Small intestine (tissue), 7 donors: Measurements from ENCODE around the gene HSPA12A. TPM values are rescaled to one million over a fixed set of nuclear protein-coding genes. Genes with fewer than 3 reads are reported as not detected.

Source experiments
- DNase-seq, 2 donors: peaks; one replicate each; pipeline versions ENCODE4 v3.0.0 to v3.0.0-alpha.2; 2013
- FAIRE-seq: peaks from 2 replicates; lab custom pipeline; 2012; peaks lifted over from hg19 to GRCh38; lab: Jason Lieb, UNC
- H3K27ac ChIP-seq, 3 donors: one replicate each; pipeline ENCODE4 v1.5.1; 2013; ENCODE audit warnings: low read length in 2 of 3, mild to moderate bottlenecking in 2 of 3, control low read depth in 1 of 3, inconsistent platforms in 1 of 3, low read depth in 1 of 3, moderate library complexity in 1 of 3
- H3K27me3 ChIP-seq, 3 donors: one replicate each; pipeline ENCODE4 v1.6.1; 2013; ENCODE audit warnings: low read length in 3 of 3, inconsistent platforms in 1 of 3; ENCODE audit not compliant: control insufficient read depth in 3 of 3, insufficient read depth in 3 of 3
- H3K36me3 ChIP-seq, 3 donors: one replicate each; pipeline ENCODE4 v1.6.1; 2013; ENCODE audit warnings: low read length in 3 of 3, inconsistent platforms in 1 of 3, low read depth in 1 of 3, mild to moderate bottlenecking in 1 of 3, moderate library complexity in 1 of 3; ENCODE audit not compliant: control insufficient read depth in 3 of 3, insufficient read depth in 2 of 3
- H3K4me1 ChIP-seq, 3 donors: one replicate each; pipeline ENCODE4 v1.6.1; 2013; ENCODE audit warnings: low read length in 2 of 3, inconsistent platforms in 1 of 3, low read depth in 1 of 3, mild to moderate bottlenecking in 1 of 3, moderate library complexity in 1 of 3; ENCODE audit not compliant: control insufficient read depth in 3 of 3, insufficient read depth in 2 of 3
- H3K4me3 ChIP-seq, 3 donors: one replicate each; pipeline ENCODE4 v1.5.1; 2013; ENCODE audit warnings: low read length in 3 of 3, control low read depth in 1 of 3, inconsistent platforms in 1 of 3, low read depth in 1 of 3, mild to moderate bottlenecking in 1 of 3, moderate library complexity in 1 of 3
- H3K9me3 ChIP-seq, 2 donors: one replicate each; pipeline ENCODE4 v1.6.1; 2013; ENCODE audit warnings: low read depth in 1 of 2, low read length in 1 of 2; ENCODE audit not compliant: control insufficient read depth in 2 of 2, insufficient read depth in 1 of 2
- WGBS, 3 donors: extraction: QIAGEN DNeasy Blood & Tissue Kit; methylation state at CpG; one replicate each; pipeline ENCODE4 v1.1.7; 2013; 5-methylcytosine and 5-hydroxymethylcytosine counted together
- polyA plus RNA-seq, 4 donors: library from polyadenylated mRNA; stranded (reverse) in 3 of 4; unstranded in 1 of 4; fragments of 200-250 nt in 3 of 4; fragments of 120-200 nt in 1 of 4; gene quantifications; one replicate each; pipeline versions ENCODE4 v1.2.1 to v1.2.3, GENCODE V29; 2013
- donor health status: healthy with polysubstance abuse.
- donor health status: control.
- donor health status: control.
- donor health status: Bipolar disorder and iron deficiency.
- donor health status: healthy.

HSPA12A gene
- polyA plus RNA-seq, 4 donors = 0.54 to 8.8 (median 2.2) TPM

DNA sequence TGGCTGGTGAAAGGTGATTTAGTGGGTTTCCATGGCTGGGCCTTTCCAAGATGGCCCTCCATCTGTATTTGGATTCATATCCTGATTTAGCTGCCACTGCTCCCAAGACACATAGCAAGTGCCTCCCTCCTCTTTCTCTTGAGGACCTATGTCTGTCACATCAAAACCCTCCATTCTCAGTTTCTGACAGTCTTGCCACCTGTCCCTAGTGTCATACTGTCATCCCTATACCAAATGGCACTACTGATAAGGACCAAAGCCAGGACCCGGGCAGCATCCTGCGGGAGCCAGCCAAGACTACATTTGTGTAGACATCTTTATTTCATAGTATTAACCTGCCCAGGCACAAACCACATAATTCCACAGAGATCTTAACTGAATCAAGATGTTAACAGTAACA is 86.8 kb downstream of the HSPA12A start:
- no peaks in the 10 kb centered on the region for H3K27me3 ChIP-seq
- no peaks in the 10 kb centered on the region for H3K9me3 ChIP-seq
- H3K4me3 ChIP-seq = no peak overlapping the region
- no peaks in the 10 kb centered on the region for H3K4me1 ChIP-seq
- 90 to 96% (median 96%) methylated on average over 2 of the region's 2 CpGs for WGBS, 3 donors
- no peak for FAIRE-seq
- no peak overlapping the region for H3K27ac ChIP-seq
- H3K36me3 ChIP-seq = peaks cover 0 to 4% (median 2%) of the 10 kb centered on the region in 3 donors
- no peak for DNase-seq

DNA sequence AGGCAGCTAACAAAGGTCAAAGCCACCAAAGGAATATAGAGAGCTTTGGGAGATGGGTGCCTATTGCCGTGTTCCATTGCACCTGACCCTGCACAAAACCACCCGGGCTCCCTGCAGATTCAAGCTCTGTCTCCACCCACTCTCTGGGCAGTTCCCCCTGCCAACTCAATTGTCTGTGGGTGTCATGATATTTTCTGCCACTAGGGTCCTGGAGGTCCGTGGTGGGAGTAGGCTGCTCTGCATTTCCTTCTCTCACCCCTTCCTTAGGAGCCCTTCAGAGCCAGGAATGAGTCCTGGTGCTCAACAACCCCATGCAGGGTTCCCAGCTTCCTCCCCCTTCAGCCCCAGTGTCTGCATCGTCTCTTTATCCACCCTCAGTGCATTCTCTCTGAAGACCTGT is 87.5 kb downstream of the HSPA12A start:
- no peak for FAIRE-seq

DNA sequence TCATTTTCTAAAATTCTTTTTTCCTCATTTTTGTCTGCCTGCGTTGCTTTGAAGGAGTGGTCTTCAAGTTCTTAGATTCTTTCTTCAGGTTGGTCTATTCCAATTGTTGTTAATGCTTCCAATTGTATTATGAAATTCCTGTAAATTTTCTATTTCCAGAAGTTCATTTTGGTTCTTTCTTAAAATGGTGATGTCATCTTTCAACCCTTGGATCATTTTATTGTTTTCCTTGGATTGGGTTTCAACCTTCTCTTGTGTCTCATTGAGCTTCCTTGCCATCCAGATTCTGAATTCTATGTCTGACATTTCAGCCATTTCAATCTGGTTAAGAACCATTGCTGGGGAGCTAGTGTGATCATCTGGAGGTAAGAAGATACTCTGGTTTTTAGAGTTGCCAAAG is 88.5 kb downstream of the HSPA12A start:
- H3K4me1 ChIP-seq = no peaks in the 10 kb centered on the region
- no peaks in the 10 kb centered on the region for H3K27me3 ChIP-seq
- WGBS, 3 donors = 70 to 83% (median 79%) methylated on average over 1 of the region's 1 CpG
- H3K9me3 ChIP-seq = peaks cover 0 to under 1% of the 10 kb centered on the region in 2 donors
- no peak for FAIRE-seq
- H3K4me3 ChIP-seq = no peak overlapping the region
- peaks cover 0 to 4% (median 2%) of the 10 kb centered on the region in 3 donors for H3K36me3 ChIP-seq
- DNase-seq = no peak
- H3K27ac ChIP-seq = no peak overlapping the region

More for the DNA sequence above, 87.5 kb downstream of the HSPA12A start:
- Histone ChIP-seq H3K36me3 (peaks cover 0 to 4% (median 2%) of the 10 kb centered on the region in 3 donors), H3K4me3 (no peak overlapping the region), H3K27ac (no peak overlapping the region), H3K9me3 (no peaks in the 10 kb centered on the region), H3K27me3 (no peaks in the 10 kb centered on the region), H3K4me1 (no peaks in the 10 kb centered on the region)
- no peak for DNase-seq
- WGBS, 3 donors = 57 to 71% (median 70%) methylated on average over 4 of the region's 4 CpGs

DNA sequence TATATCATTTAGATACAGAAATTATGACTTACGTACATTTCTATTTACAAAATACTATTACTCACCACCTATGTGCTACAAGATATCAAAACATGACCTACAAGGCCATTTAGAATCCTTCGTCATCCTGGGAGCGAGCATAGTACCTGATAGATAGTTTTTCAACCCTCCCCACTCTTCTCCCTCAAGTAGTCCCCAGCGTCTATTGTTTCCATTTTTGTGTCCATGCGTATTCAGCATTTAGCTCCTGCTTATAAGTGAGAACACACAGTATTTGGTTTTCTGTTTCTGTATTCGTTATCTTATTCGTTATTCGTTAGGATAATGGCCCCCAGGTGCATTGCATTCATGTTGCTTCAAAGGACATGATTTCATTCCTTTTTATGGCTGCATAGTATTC is 93.5 kb downstream of the HSPA12A start:
- Histone ChIP-seq H3K4me1 (no peaks in the 10 kb centered on the region), H3K27ac (no peak overlapping the region), H3K27me3 (no peaks in the 10 kb centered on the region), H3K9me3 (peaks cover 1 to 2% of the 10 kb centered on the region in 2 donors), H3K36me3 (peaks cover 0 to 7% (median 0%) of the 10 kb centered on the region in 3 donors), H3K4me3 (no peak overlapping the region)
- FAIRE-seq (no peak), DNase-seq (no peak)
- WGBS, 3 donors = 82 to 91% (median 89%) methylated on average over 8 of the region's 8 CpGs

DNA sequence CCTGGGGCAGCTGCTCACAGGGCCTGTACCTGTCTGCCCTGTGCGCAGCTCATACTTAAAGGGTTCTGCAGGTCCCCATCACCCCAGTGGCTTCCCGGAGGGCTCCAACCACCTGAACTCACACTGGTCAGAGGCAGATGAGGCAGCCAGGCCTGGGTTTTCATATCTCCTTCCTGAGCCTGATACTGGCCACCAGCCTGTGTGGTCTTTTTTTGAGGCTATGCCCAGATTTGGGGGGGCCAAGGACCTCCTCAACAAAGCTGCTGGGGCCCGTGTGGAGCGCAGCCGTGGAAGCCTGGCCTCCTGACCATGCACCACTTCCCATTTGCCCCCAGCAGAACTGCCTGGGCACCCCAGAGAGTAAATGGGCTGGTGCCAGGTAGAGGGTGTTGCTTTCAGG is 95.9 kb downstream of the HSPA12A start:
- H3K4me1 ChIP-seq = no peaks in the 10 kb centered on the region
- no peaks in the 10 kb centered on the region for H3K27me3 ChIP-seq
- H3K9me3 ChIP-seq = peaks cover 1 to 2% of the 10 kb centered on the region in 2 donors
- 91 to 98% (median 93%) methylated on average over 5 of the region's 5 CpGs for WGBS, 3 donors
- DNase-seq = no peak
- peaks cover 0 to 9% (median 0%) of the 10 kb centered on the region in 3 donors for H3K36me3 ChIP-seq
- H3K4me3 ChIP-seq = no peak overlapping the region
- FAIRE-seq = no peak
- no peak overlapping the region for H3K27ac ChIP-seq

DNA sequence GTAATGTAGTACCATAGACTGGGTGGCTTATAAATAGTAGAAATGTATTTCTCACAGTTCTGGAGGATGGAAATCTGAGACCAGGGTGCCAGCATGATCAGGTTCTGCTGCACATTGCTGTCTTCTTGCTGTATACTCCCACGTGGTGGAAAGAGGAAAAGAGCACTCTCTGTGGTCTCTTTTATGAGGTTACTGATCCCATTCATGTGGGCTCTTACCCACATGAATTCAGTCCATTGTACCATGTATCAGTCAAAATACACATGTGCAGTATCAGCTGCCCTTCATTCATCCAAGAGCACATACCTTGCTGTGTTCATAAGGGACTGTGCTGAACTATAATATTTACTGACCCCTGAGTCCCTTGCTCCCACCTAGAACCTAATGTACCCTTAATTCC is 104.5 kb downstream of the HSPA12A start:
- Histone ChIP-seq H3K36me3 (peaks cover 0 to 5% (median 4%) of the 10 kb centered on the region in 3 donors), H3K27me3 (no peaks in the 10 kb centered on the region), H3K27ac (no peak overlapping the region), H3K9me3 (no peaks in the 10 kb centered on the region), H3K4me3 (no peak overlapping the region), H3K4me1 (no peaks in the 10 kb centered on the region)
- 36 to 58% (median 48%) methylated on average over 1 of the region's 1 CpG for WGBS, 3 donors
- no peak for FAIRE-seq
- DNase-seq = no peak

DNA sequence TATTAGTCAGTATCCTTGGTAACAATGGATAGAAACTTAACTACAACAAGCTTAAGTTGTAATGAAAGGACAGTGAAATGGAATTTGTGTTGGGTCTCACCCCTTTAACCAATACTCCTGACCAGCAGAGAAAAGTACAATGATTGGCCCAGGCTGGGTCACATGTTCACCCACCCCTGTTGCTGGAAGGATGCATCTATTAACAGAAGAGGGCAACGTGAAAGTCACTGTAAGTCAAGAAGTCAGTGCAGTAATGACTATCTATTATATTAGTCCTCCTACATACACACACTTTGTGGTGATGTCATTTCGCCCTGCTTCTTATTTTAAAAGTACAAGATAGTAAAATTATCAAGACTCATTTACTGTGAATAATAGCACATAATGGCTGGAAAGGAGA is 105.4 kb downstream of the HSPA12A start:
- Histone ChIP-seq H3K4me1 (no peaks in the 10 kb centered on the region), H3K4me3 (no peak overlapping the region), H3K9me3 (no peaks in the 10 kb centered on the region), H3K36me3 (peaks cover 0 to 6% (median 5%) of the 10 kb centered on the region in 3 donors), H3K27me3 (no peaks in the 10 kb centered on the region), H3K27ac (no peak overlapping the region)
- no peak for FAIRE-seq
- WGBS, 3 donors = 54 to 60% (median 56%) methylated on average over 2 of the region's 2 CpGs
- no peak for DNase-seq

DNA sequence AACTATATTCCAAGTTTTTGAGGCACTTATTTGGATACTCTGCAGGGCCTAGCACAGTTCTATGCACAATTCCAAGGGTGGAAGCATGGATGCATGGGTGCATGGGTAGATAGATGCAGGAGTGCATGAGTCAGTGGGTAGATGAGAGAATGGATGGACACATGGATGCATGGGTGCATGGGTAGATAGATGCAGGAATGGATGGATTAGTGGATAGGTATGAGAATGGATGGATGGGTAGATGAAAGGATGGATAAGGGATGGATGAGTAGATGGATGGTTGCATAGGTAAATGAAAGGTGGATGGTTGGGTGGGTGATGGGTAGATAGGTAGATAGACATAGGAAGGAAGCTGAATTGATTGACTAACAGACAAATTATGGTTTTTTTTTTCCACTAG is 106.0 kb downstream of the HSPA12A start:
- Histone ChIP-seq H3K36me3 (peaks cover 0 to 9% (median 5%) of the 10 kb centered on the region in 3 donors), H3K27me3 (no peaks in the 10 kb centered on the region), H3K9me3 (no peaks in the 10 kb centered on the region), H3K4me1 (no peaks in the 10 kb centered on the region), H3K27ac (no peak overlapping the region), H3K4me3 (no peak overlapping the region)
- no peak for DNase-seq
- FAIRE-seq = no peak
